Ovary (tissue), 9 donors: ENCODE data around the gene CCER1. TPM values are rescaled to one million over a fixed set of nuclear protein-coding genes. Genes with fewer than 3 reads are reported as not detected.
"Not testable (repeated sequence)": the region's sequence is repeated elsewhere in the genome, so short reads cannot be mapped to it uniquely, and the experiment has no call there.

Experiments
- DNase-seq, 5 donors: peaks; one replicate each; pipeline ENCODE4 v3.0.0-alpha.2; 2019 to 2020
- H3K27ac ChIP-seq, 2 donors: fragments of 200-600 bp; one replicate each; pipeline versions ENCODE4 v1.5.1 to v1.8.0; 2019 to 2022
- H3K27me3 ChIP-seq: fragments of 200-600 bp; one replicate; pipeline ENCODE4 v1.8.0; 2022
- H3K36me3 ChIP-seq: fragments of 200-600 bp; sonication (generic); one replicate; pipeline ENCODE4 v1.5.1; 2019
- H3K4me1 ChIP-seq: one replicate; pipeline ENCODE4 v1.8.1; 2013; ENCODE audit warnings: mild to moderate bottlenecking, moderate library complexity; ENCODE audit not compliant: insufficient read depth
- H3K4me3 ChIP-seq: fragments of 200-600 bp; sonication (generic); one replicate; pipeline ENCODE4 v1.5.1; 2017
- H3K9me3 ChIP-seq, 2 donors: fragments of 200-600 bp in 1 of 2; sonication (generic) in 1 of 2; one replicate each; pipeline versions ENCODE4 v1.5.1 to v1.8.1; 2013 to 2019; ENCODE audit warnings: mild to moderate bottlenecking in 1 of 2, moderate library complexity in 1 of 2
- EP300 ChIP-seq: sonication (generic); formaldehyde crosslinking; IDR thresholded peaks from one replicate; pipeline ENCODE4 v1.6.1; 2017; ENCODE audit warnings: antibody characterized with exemption
- POLR2A ChIP-seq: fragments of 450-650 bp; IDR thresholded peaks from one replicate; pipeline ENCODE4 v1.6.1; 2017; ENCODE audit warnings: antibody characterized with exemption, mild to moderate bottlenecking, moderate library complexity
- WGBS, 3 donors: extraction: QIAGEN DNeasy Blood & Tissue Kit in 1 of 3; methylation state at CpG; one replicate each; pipeline versions ENCODE4 v1.1.5 to v1.1.7; 2013 to 2017; 5-methylcytosine and 5-hydroxymethylcytosine counted together
- intact Hi-C, 4 donors: fragments of 100-400 bp; cut with DNase I; formaldehyde crosslinking; loops; one replicate each; pipeline versions ENCODE4 v1.11.0 to v1.15.1; 2022 to 2023
- polyA plus RNA-seq, 2 donors: library from polyadenylated mRNA; stranded (reverse); fragments of 200-250 nt in 1 of 2; fragments of 350-450 nt in 1 of 2; fragmentation: Illumina TruSeq in 1 of 2; extraction: RNeasy Lipid Tissue Mini Kit (QIAGEN cat#74804) in 1 of 2; gene quantifications; one replicate each; pipeline ENCODE4 v1.2.3, GENCODE V29; 2013 to 2014
- total RNA-seq, 7 donors: library from RNA; depleted of rRNA in 2 of 7; stranded (reverse); fragments of >200 nt in 2 of 7; fragmentation: NEBNext Ultra II Directional in 3 of 7; extraction: Animal tissue kit (Norgen Biotek cat#: 25700) in 3 of 7; gene quantifications; one replicate each; pipeline versions ENCODE4 v1.1.0 to v1.2.4, GENCODE V29; 2016 to 2023
- TF ChIP-seq, protein P1 (sequence below), 3 donors: fragments of 450-650 bp in 2 of 3; fragments of 200-600 bp in 1 of 3; IDR thresholded peaks; one replicate each; pipeline versions ENCODE4 v1.5.1 to v1.8.0; 2016 to 2022; ENCODE audit warnings: antibody characterized with exemption in 3 of 3, mild to moderate bottlenecking in 1 of 3
- donor health status: DM: no; HTN: no; CAD: no; lungs with moderate emphysema.
- donor health status: DM: no; HTN: no; CAD: no.
- donor health status: Bipolar disorder and iron deficiency.
- donor health status: DM: yes; HTN: yes; CAD: no.
- donor health status: DM: no; HTN: no; CAD: no.
- donor health status: DM: yes; HTN: yes; CAD: no.

Gene CCER1
- total and polyA plus RNA-seq, 9 donors = not detected

DNA sequence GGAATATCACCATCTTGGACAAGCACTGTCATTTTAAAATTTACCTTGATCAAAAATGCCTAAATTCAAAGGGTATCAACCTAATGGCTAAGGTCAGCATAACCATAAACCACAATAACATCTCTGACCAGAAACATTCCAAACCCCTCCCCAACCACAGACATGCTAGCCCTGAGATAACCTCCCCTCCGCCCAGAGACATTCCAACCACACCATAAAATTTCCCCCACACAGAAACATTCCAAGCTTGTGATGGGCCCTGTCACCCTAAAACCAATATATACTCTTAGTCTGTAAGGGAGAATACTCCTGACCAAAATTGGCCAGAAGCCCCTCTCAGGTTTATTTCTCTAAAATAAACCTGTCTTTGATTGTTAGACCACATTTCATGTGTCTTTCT is 32.1 kb upstream of the CCER1 start:
- H3K4me1 ChIP-seq = no peaks in the 10 kb centered on the region
- WGBS, 3 donors = 82 to 91% (median 90%) methylated on average over 1 of the region's 1 CpG
- no peak overlapping the region for H3K4me3 ChIP-seq
- no peaks in the 10 kb centered on the region for H3K9me3 ChIP-seq
- H3K36me3 ChIP-seq = no peaks in the 10 kb centered on the region
- H3K27ac ChIP-seq = no peak overlapping the region
- no peak for TF ChIP-seq POLR2A
- TF ChIP-seq, protein P1, sequence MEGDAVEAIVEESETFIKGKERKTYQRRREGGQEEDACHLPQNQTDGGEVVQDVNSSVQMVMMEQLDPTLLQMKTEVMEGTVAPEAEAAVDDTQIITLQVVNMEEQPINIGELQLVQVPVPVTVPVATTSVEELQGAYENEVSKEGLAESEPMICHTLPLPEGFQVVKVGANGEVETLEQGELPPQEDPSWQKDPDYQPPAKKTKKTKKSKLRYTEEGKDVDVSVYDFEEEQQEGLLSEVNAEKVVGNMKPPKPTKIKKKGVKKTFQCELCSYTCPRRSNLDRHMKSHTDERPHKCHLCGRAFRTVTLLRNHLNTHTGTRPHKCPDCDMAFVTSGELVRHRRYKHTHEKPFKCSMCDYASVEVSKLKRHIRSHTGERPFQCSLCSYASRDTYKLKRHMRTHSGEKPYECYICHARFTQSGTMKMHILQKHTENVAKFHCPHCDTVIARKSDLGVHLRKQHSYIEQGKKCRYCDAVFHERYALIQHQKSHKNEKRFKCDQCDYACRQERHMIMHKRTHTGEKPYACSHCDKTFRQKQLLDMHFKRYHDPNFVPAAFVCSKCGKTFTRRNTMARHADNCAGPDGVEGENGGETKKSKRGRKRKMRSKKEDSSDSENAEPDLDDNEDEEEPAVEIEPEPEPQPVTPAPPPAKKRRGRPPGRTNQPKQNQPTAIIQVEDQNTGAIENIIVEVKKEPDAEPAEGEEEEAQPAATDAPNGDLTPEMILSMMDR (IDR thresholded peaks at IDR 0.05) = no peak
- no peak for TF ChIP-seq EP300
- DNase-seq = no peak
- H3K27me3 ChIP-seq = no peaks in the 10 kb centered on the region
- intact Hi-C loops = loop anchor here in 1 of 4 donors (10.0 kb wide), 1 partner anchor 358 kb away; no protein-coding TSS in a partner anchor

DNA sequence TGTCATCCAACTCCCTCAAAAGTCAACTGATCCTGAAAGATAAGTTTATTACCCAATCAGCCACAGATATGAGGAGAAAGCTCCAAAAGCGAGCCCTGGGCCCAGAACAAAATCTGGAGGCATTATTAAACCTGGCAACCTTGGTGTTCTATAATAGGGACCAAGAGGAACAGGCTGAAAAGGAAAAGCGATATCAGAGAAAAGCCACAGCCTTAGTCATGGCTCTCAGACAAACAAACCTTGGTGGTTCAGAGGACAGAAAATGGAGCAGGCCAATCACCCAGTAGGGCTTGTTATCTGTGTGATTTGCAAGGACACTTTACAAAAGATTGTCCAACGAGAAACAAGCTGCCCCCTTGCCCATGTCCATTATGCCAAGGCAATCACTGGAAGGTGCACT is 30.4 kb upstream of the CCER1 start:
- H3K4me1 ChIP-seq, H3K9me3 ChIP-seq, H3K27me3 ChIP-seq, DNase-seq, H3K4me3 ChIP-seq, H3K36me3 ChIP-seq, H3K27ac ChIP-seq: not testable (repeated sequence)
- intact Hi-C loops = loop anchor here in 1 of 4 donors (10.0 kb wide), 1 partner anchor 359 kb away; no protein-coding TSS in a partner anchor
- 93 to 95% (median 93%) methylated on average over 3 of the region's 3 CpGs for WGBS, 3 donors

DNA sequence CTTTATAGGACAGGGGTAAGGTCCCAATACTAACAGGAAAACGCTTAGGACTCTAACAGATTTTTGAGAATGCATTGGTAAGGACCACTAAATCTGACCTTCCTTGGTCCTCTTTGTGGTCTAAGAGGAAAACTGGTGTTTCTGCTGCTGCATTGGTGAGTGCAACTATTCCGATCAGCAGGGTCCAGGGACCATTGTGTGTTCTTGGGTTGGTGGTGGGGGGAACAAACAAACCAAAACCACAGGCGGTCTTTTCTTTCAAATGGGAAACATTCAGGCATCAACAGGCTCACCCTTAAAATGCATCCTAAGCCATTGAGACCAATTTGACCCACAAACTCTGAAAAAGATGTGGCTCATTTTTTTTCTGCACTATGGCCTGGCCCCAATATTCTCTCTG is 29.1 kb upstream of the CCER1 start:
- Histone ChIP-seq H3K27ac (no peak overlapping the region), H3K9me3 (no peaks in the 10 kb centered on the region), H3K4me1 (peaks cover 2% of the 10 kb centered on the region), H3K4me3 (no peak overlapping the region), H3K27me3 (no peaks in the 10 kb centered on the region), H3K36me3 (no peaks in the 10 kb centered on the region)
- 91 to 97% (median 93%) methylated on average over 3 of the region's 3 CpGs for WGBS, 3 donors
- intact Hi-C loops = loop anchor here in 1 of 4 donors (10.0 kb wide), 1 partner anchor 361 kb away; no protein-coding TSS in a partner anchor
- TF ChIP-seq, protein P1 (IDR thresholded peaks at IDR 0.05) = no peak
- TF ChIP-seq POLR2A = no peak
- DNase-seq = no peak

DNA sequence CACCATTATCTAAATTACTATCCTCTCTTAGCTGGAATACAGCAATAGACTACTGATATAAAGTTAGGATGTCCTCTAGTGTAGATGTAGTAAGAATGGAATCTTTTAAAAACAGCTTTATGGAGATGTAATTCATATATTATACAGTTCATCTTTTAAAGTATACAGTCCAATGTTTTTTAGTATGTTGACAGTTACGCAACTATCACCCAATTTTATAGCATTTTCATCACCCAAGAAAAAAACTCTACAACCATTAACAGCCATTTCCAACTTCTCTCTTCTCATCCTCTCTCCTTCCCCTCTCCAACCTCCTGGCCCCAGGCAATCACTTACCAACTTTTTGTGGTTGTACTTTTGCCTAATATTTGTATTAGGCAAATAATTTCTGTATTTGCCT is 27.2 kb upstream of the CCER1 start:
- WGBS, 3 donors = 98 to 100% (median 100%) methylated on average over 1 of the region's 1 CpG
- intact Hi-C loops = loop anchor here in 1 of 4 donors (10.0 kb wide), 1 partner anchor 363 kb away; no protein-coding TSS in a partner anchor
- Histone ChIP-seq H3K4me3 (no peak overlapping the region), H3K9me3 (no peaks in the 10 kb centered on the region), H3K27me3 (no peaks in the 10 kb centered on the region), H3K36me3 (no peaks in the 10 kb centered on the region), H3K4me1 (peaks cover 2% of the 10 kb centered on the region), H3K27ac (no peak overlapping the region)
- no peak for DNase-seq
- TF ChIP-seq POLR2A (no peak), EP300 (no peak)
- TF ChIP-seq, protein P1 (IDR thresholded peaks at IDR 0.05) = no peak

DNA sequence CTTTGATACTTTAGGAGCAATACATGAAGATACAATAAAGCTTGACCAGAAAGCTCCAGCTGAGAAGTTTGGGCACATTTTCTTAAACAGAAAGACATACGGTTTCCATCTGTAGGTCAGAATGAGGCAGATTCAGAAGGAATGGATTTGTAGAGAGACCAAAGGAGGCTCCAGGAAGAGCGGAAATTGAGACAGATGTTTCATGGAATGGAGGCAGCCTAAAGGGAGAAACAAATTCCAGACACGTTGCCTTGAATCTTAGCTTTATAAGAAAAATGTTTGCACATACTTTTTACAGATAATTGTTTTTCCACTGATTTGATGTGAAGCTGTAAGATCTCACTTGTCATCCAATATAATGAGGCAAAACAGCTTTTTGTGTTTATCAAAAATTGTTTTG is 25.0 kb upstream of the CCER1 start:
- peak overlapping the region in 1 of 2 donors; percentile 76 for H3K27ac ChIP-seq
- H3K9me3 ChIP-seq = no peaks in the 10 kb centered on the region
- no peak overlapping the region for H3K4me3 ChIP-seq
- 10 to 14% (median 13%) methylated on average over 3 of the region's 3 CpGs for WGBS, 3 donors
- H3K4me1 ChIP-seq = peaks cover 2% of the 10 kb centered on the region
- no peaks in the 10 kb centered on the region for H3K27me3 ChIP-seq
- TF ChIP-seq, protein P1 (IDR thresholded peaks at IDR 0.05) = no peak
- TF ChIP-seq EP300 (no peak), POLR2A (no peak)
- no peaks in the 10 kb centered on the region for H3K36me3 ChIP-seq
- DNase-seq = no peak
- intact Hi-C loops = loop anchor here (5.0 to 10.0 kb wide), 4 partner anchors 195 to 377 kb away; no protein-coding TSS in a partner anchor
